Testis (tissue), 2 donors: ENCODE data around the gene PCDHGC4.

ENCODE experiments used
- CTCF ChIP-seq, 3 experiments: fragments of 450-650 bp in 2 of 3; fragments of 200-600 bp in 1 of 3; sonication (generic) in 1 of 3; IDR thresholded peaks; one replicate each; pipeline ENCODE4 v1.5.1; 2016 to 2019; ENCODE audit warnings: antibody characterized with exemption in 3 of 3, mild to moderate bottlenecking in 2 of 3, moderate library complexity in 1 of 3
- POLR2A ChIP-seq: fragments of 450-650 bp; IDR thresholded peaks from one replicate; pipeline ENCODE4 v1.6.1; 2017; ENCODE audit warnings: antibody characterized with exemption, mild to moderate bottlenecking, moderate library complexity

GRCh38 chr5:141486091-141486490, 1.3 kb downstream of the PCDHGC4 start:
- TF ChIP-seq CTCF (IDR thresholded peaks at IDR 0.05) (no peak), POLR2A (no peak)
